Measurements from ENCODE around the gene MID1IP1.
A peak's percentile ranks its signal among the peaks of the same experiment; 100 is the strongest.

The MID1IP1 gene

DNA sequence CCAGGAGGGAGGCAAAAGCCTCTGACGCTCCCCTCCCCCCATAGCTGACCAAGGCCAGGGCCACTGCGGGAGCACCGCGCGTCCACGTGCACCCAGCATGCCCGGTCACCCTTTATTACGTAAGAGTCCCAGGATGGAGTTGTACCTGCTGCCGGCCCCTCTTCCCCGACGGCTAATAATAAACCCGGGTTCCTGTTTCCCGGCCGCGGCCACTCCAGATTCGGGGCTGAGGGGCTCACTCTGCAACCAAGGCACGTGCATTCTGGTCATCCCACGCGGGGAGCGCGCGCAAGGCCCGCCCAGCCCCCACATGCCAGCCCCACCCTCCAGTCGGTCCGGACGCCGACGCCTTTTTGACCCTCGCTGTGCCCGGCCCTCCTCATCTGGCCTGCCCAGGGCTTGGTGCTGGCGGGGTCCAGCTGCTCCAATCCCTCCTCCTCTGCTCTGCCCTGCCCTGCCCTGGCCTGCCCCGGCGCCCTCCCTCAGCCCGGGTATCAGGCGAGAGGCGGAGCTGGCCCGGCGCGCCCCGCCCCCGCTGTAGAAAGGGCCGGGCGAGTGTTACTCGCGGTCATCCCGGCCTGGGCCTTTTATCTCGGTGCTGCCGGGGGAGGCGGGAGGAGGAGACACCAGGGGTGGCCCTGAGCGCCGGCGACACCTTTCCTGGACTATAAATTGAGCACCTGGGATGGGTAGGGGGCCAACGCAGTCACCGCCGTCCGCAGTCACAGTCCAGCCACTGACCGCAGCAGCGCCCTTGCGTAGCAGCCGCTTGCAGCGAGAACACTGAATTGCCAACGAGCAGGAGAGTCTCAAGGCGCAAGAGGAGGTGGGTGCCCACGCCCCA lies 2.6 kb downstream of the MID1IP1 start:
- peak overlapping the region; percentile 85 for H3K27ac ChIP-seq (ENCODE audit: low read depth, low read length)
- peaks cover 28% of the 10 kb centered on the region for H3K79me2 ChIP-seq (ENCODE audit: control insufficient read depth, insufficient read depth, low read length)
- H3K4me3 ChIP-seq (ENCODE audit: low read length): peak overlapping the region; percentile 87
- no peak overlapping the region for H2BK15ac ChIP-seq (replicated peaks; ENCODE audit: low read depth)
- no peaks in the 10 kb centered on the region for H3K79me1 ChIP-seq (ENCODE audit: low read length)
- H3K4me2 ChIP-seq (ENCODE audit: low read length): no peak overlapping the region
- H4K5ac ChIP-seq (ENCODE audit: low read length): no peak overlapping the region
- peak overlapping the region; percentile 24 for H3K23ac ChIP-seq (ENCODE audit: low read length)
- H3K9ac ChIP-seq (ENCODE audit: low read length): peak overlapping the region; percentile 99
- H2BK5ac ChIP-seq (ENCODE audit: low read length): peak overlapping the region; percentile 63
- no peak overlapping the region for H2AK5ac ChIP-seq (ENCODE audit: low read length)
- DNase-seq: peak; percentile 97
- H2BK120ac ChIP-seq (ENCODE audit: low read depth, low read length): no peak overlapping the region
- H3K4me1 ChIP-seq (ENCODE audit: control insufficient read depth, low read depth, low read length): no peaks in the 10 kb centered on the region
- H3K27me3 ChIP-seq (ENCODE audit: insufficient read depth, low read length, poor library complexity): no peaks in the 10 kb centered on the region
- peak overlapping the region; percentile 98 for H3K56ac ChIP-seq (ENCODE audit: low read length)
- peak overlapping the region; percentile 76 for H3K18ac ChIP-seq (ENCODE audit: low read length)
- no peaks in the 10 kb centered on the region for H3K36me3 ChIP-seq (ENCODE audit: control insufficient read depth, insufficient read depth, low read length)
- H4K8ac ChIP-seq (ENCODE audit: low read depth, low read length): no peak overlapping the region
- peak overlapping the region; percentile 45 for H3K4ac ChIP-seq (ENCODE audit: low read depth, low read length)
- no CpG with 5 or more reads among the region's 64 CpGs for WGBS (ENCODE audit: extremely low coverage, insufficient coverage, low lambda C conversion rate)

DNA sequence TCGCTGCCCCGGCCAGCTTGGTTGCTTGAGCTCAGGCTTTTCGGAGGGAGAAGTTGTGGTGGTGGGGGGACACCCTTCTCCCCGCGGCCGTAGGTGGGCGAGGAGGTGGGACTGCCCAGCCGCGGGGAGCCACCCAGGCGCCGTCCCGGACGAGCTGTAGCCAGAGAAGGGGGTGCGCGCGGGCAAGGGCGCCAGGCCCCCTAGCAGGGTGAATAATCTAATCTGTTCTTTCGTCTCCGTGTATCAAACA lies 3.1 kb downstream of the MID1IP1 start:
- peak overlapping the region; percentile 24 for H3K23ac ChIP-seq (ENCODE audit: low read length)
- peak overlapping the region; percentile 98 for H3K56ac ChIP-seq (ENCODE audit: low read length)
- no peaks in the 10 kb centered on the region for H3K4me1 ChIP-seq (ENCODE audit: control insufficient read depth, low read depth, low read length)
- H3K79me1 ChIP-seq (ENCODE audit: low read length): no peaks in the 10 kb centered on the region
- no peak overlapping the region for H2AK5ac ChIP-seq (ENCODE audit: low read length)
- H3K27me3 ChIP-seq (ENCODE audit: insufficient read depth, low read length, poor library complexity): no peaks in the 10 kb centered on the region
- no peak for DNase-seq
- H3K18ac ChIP-seq (ENCODE audit: low read length): peak overlapping the region; percentile 76
- peak overlapping the region; percentile 63 for H2BK5ac ChIP-seq (ENCODE audit: low read length)
- H3K79me2 ChIP-seq (ENCODE audit: control insufficient read depth, insufficient read depth, low read length): peaks cover 28% of the 10 kb centered on the region
- H3K27ac ChIP-seq (ENCODE audit: low read depth, low read length): peak overlapping the region; percentile 85
- peak overlapping the region; percentile 87 for H3K4me3 ChIP-seq (ENCODE audit: low read length)
- H4K8ac ChIP-seq (ENCODE audit: low read depth, low read length): no peak overlapping the region
- H3K4me2 ChIP-seq (ENCODE audit: low read length): no peak overlapping the region
- no peak overlapping the region for H2BK120ac ChIP-seq (ENCODE audit: low read depth, low read length)
- no peak overlapping the region for H4K5ac ChIP-seq (ENCODE audit: low read length)
- H3K36me3 ChIP-seq (ENCODE audit: control insufficient read depth, insufficient read depth, low read length): no peaks in the 10 kb centered on the region
- WGBS (ENCODE audit: extremely low coverage, insufficient coverage, low lambda C conversion rate): no CpG with 5 or more reads among the region's 19 CpGs
- H3K9ac ChIP-seq (ENCODE audit: low read length): peak overlapping the region; percentile 99
- H3K4ac ChIP-seq (ENCODE audit: low read depth, low read length): peak overlapping the region; percentile 25
- no peak overlapping the region for H2BK15ac ChIP-seq (replicated peaks; ENCODE audit: low read depth)

DNA sequence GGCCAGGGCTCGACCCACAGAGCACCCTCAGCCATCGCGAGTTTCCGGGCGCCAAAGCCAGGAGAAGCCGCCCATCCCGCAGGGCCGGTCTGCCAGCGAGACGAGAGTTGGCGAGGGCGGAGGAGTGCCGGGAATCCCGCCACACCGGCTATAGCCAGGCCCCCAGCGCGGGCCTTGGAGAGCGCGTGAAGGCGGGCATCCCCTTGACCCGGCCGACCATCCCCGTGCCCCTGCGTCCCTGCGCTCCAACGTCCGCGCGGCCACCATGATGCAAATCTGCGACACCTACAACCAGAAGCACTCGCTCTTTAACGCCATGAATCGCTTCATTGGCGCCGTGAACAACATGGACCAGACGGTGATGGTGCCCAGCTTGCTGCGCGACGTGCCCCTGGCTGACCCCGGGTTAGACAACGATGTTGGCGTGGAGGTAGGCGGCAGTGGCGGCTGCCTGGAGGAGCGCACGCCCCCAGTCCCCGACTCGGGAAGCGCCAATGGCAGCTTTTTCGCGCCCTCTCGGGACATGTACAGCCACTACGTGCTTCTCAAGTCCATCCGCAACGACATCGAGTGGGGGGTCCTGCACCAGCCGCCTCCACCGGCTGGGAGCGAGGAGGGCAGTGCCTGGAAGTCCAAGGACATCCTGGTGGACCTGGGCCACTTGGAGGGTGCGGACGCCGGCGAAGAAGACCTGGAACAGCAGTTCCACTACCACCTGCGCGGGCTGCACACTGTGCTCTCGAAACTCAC lies 3.6 kb downstream of the MID1IP1 start:
- Histone ChIP-seq H3K56ac (ENCODE audit: low read length) (peak overlapping the region; percentile 98), H2BK5ac (ENCODE audit: low read length) (peak overlapping the region; percentile 85), H3K9ac (ENCODE audit: low read length) (peak overlapping the region; percentile 99), H3K27me3 (ENCODE audit: insufficient read depth, low read length, poor library complexity) (no peaks in the 10 kb centered on the region), H3K36me3 (ENCODE audit: control insufficient read depth, insufficient read depth, low read length) (no peaks in the 10 kb centered on the region), H3K79me1 (ENCODE audit: low read length) (no peaks in the 10 kb centered on the region), H2BK15ac (replicated peaks; ENCODE audit: low read depth) (no peak overlapping the region), H3K23ac (ENCODE audit: low read length) (peak overlapping the region; percentile 24), H4K8ac (ENCODE audit: low read depth, low read length) (no peak overlapping the region), H3K4me2 (ENCODE audit: low read length) (peak overlapping the region; percentile 11), H2AK5ac (ENCODE audit: low read length) (no peak overlapping the region), H3K27ac (ENCODE audit: low read depth, low read length) (peak overlapping the region; percentile 85), H3K4me3 (ENCODE audit: low read length) (peak overlapping the region; percentile 87), H4K5ac (ENCODE audit: low read length) (no peak overlapping the region), H3K4ac (ENCODE audit: low read depth, low read length) (peak overlapping the region; percentile 25), H3K79me2 (ENCODE audit: control insufficient read depth, insufficient read depth, low read length) (peaks cover 28% of the 10 kb centered on the region), H2BK120ac (ENCODE audit: low read depth, low read length) (no peak overlapping the region), H3K18ac (ENCODE audit: low read length) (peak overlapping the region; percentile 76), H3K4me1 (ENCODE audit: control insufficient read depth, low read depth, low read length) (no peaks in the 10 kb centered on the region)
- no CpG with 5 or more reads among the region's 66 CpGs for WGBS (ENCODE audit: extremely low coverage, insufficient coverage, low lambda C conversion rate)
- peak; percentile 44 for DNase-seq

DNA sequence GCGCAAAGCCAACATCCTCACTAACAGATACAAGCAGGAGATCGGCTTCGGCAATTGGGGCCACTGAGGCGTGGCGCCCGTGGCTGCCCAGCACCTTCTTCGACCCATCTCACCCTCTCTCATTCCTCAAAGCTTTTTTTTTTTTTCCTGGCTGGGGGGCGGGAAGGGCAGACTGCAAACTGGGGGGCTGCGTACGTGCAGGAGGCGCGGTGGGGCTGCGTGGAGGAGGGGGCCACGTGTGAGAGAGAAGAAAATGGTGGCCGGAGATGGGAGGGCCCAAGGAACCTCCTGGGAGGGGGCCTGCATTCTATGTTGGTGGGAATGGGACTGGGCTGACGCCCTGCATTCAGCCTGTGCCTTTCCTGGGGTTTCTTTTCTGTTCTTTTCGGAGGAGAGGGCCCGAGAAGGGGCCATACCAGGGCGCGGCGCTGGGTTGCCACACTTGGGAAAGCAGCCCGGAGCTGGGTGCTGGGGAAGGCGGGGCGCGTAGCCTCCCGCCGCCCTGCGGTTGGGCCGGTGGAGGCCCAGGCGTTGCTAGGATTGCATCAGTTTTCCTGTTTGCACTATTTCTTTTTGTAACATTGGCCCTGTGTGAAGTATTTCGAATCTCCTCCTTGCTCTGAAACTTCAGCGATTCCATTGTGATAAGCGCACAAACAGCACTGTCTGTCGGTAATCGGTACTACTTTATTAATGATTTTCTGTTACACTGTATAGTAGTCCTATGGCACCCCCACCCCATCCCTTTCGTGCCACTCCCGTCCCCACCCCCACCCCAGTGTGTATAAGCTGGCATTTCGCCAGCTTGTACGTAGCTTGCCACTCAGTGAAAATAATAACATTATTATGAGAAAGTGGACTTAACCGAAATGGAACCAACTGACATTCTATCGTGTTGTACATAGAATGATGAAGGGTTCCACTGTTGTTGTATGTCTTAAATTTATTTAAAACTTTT lies 4.5 kb downstream of the MID1IP1 start:
- Histone ChIP-seq H3K27me3 (ENCODE audit: insufficient read depth, low read length, poor library complexity) (no peaks in the 10 kb centered on the region), H3K23ac (ENCODE audit: low read length) (no peak overlapping the region), H3K36me3 (ENCODE audit: control insufficient read depth, insufficient read depth, low read length) (no peaks in the 10 kb centered on the region), H3K4me1 (ENCODE audit: control insufficient read depth, low read depth, low read length) (no peaks in the 10 kb centered on the region), H4K5ac (ENCODE audit: low read length) (no peak overlapping the region), H3K9ac (ENCODE audit: low read length) (peak overlapping the region; percentile 99), H2BK120ac (ENCODE audit: low read depth, low read length) (no peak overlapping the region), H4K8ac (ENCODE audit: low read depth, low read length) (no peak overlapping the region), H3K27ac (ENCODE audit: low read depth, low read length) (peak overlapping the region; percentile 85), H2BK15ac (replicated peaks; ENCODE audit: low read depth) (no peak overlapping the region), H2BK5ac (ENCODE audit: low read length) (peak overlapping the region; percentile 85), H3K4me3 (ENCODE audit: low read length) (peak overlapping the region; percentile 87), H3K56ac (ENCODE audit: low read length) (peak overlapping the region; percentile 98), H2AK5ac (ENCODE audit: low read length) (no peak overlapping the region), H3K18ac (ENCODE audit: low read length) (peak overlapping the region; percentile 71), H3K4ac (ENCODE audit: low read depth, low read length) (peak overlapping the region; percentile 17), H3K79me1 (ENCODE audit: low read length) (no peaks in the 10 kb centered on the region), H3K79me2 (ENCODE audit: control insufficient read depth, insufficient read depth, low read length) (peaks cover 28% of the 10 kb centered on the region), H3K4me2 (ENCODE audit: low read length) (peak overlapping the region; percentile 11)
- peak; percentile 59 for DNase-seq
- WGBS (ENCODE audit: extremely low coverage, insufficient coverage, low lambda C conversion rate): no CpG with 5 or more reads among the region's 41 CpGs

DNA sequence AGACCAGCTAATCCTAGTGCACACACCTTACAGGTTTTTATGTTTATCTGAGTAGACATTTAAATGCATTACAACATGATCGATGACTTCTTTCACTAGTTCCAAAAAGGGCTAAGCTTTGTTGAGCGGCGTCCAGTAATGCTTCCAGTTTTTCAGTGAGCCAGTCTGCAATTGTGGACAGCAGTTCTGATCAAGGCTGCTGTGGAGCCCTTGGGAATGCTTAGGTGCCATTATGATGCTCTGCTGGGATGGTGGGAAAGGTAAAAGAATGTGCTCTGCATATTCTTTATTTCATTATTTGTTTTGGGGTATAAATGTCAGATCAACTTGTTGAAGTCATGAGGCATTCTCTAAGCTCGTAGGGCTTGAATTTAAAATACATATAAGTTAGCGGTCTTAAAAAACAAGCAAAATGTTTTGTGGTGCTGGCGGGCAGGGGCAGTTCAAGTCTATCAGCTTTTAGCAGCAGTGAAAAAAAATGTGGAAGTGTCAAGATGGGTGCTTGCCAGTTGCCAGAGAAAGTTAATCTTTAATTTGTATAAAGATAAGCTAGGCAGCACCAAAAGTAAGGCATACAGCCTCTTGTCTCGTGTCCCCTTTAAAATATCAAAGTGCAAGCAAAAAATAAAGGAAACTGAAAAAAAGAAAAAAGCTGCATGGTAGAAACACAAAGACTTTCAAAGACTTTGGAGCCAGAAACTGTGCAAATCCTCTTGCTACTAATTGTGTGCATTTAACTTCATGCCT lies 5.8 kb downstream of the MID1IP1 start:
- Histone ChIP-seq H2BK5ac (ENCODE audit: low read length) (no peak overlapping the region), H3K27ac (ENCODE audit: low read depth, low read length) (no peak overlapping the region), H4K8ac (ENCODE audit: low read depth, low read length) (no peak overlapping the region), H3K4me1 (ENCODE audit: control insufficient read depth, low read depth, low read length) (no peaks in the 10 kb centered on the region), H3K4me3 (ENCODE audit: low read length) (peak overlapping the region; percentile 58), H3K79me1 (ENCODE audit: low read length) (no peaks in the 10 kb centered on the region), H3K23ac (ENCODE audit: low read length) (no peak overlapping the region), H3K4ac (ENCODE audit: low read depth, low read length) (peak overlapping the region; percentile 55), H2BK120ac (ENCODE audit: low read depth, low read length) (no peak overlapping the region), H2AK5ac (ENCODE audit: low read length) (no peak overlapping the region), H3K56ac (ENCODE audit: low read length) (peak overlapping the region; percentile 86), H3K27me3 (ENCODE audit: insufficient read depth, low read length, poor library complexity) (no peaks in the 10 kb centered on the region), H3K4me2 (ENCODE audit: low read length) (peak overlapping the region; percentile 39), H3K79me2 (ENCODE audit: control insufficient read depth, insufficient read depth, low read length) (peaks cover 23% of the 10 kb centered on the region), H3K36me3 (ENCODE audit: control insufficient read depth, insufficient read depth, low read length) (no peaks in the 10 kb centered on the region), H3K18ac (ENCODE audit: low read length) (no peak overlapping the region), H4K5ac (ENCODE audit: low read length) (no peak overlapping the region), H3K9ac (ENCODE audit: low read length) (peak overlapping the region; percentile 82), H2BK15ac (replicated peaks; ENCODE audit: low read depth) (no peak overlapping the region)
- WGBS (ENCODE audit: extremely low coverage, insufficient coverage, low lambda C conversion rate): no CpG with 5 or more reads among the region's 7 CpGs
- DNase-seq: peak; percentile 36
